NCI-H1417 (cell line): Measurements from ENCODE around the gene CCDC144A.
"Not testable (repeated sequence)": the region's sequence is repeated elsewhere in the genome, so short reads cannot be mapped to it uniquely, and the experiment has no call there.

Source experiments
- DNase-seq, 3 experiments: peaks; one replicate each; lab custom pipeline; 2025; lab: John Stamatoyannopoulos, UW

The CCDC144A gene

GRCh38 chr17:16751224-16751923 is 61.3 kb downstream of the CCDC144A start:
- DNase-seq = peak; percentile 1 to 54 (median 25)

GRCh38 chr17:16751924-16752287 is 61.9 kb downstream of the CCDC144A start:
- peak in 1 of 3 experiments; percentile 11 for DNase-seq

- DNase-seq = not testable (repeated sequence)
Observed at GRCh38 chr17:16757520-16757919, 67.5 kb downstream of the CCDC144A start.

GRCh38 chr17:16758177-16758576 is 68.1 kb downstream of the CCDC144A start:
- DNase-seq = not testable (repeated sequence)

- not testable (repeated sequence) for DNase-seq
Observed at GRCh38 chr17:16768290-16769175, 78.5 kb downstream of the CCDC144A start.

- not testable (repeated sequence) for DNase-seq
Observed at GRCh38 chr17:16772394-16773145, 82.5 kb downstream of the CCDC144A start.

- not testable (repeated sequence) for DNase-seq
Observed at GRCh38 chr17:16773146-16773522, 83.1 kb downstream of the CCDC144A start.

- DNase-seq = not testable (repeated sequence)
Observed at GRCh38 chr17:16787851-16788250, 97.8 kb downstream of the CCDC144A start.

GRCh38 chr17:16788889-16789536 is 99.0 kb downstream of the CCDC144A start:
- DNase-seq = not testable (repeated sequence)

- not testable (repeated sequence) for DNase-seq
Observed at GRCh38 chr17:16789622-16790021, 99.6 kb downstream of the CCDC144A start.

- DNase-seq = not testable (repeated sequence)
Observed at GRCh38 chr17:16790313-16790871, 100.4 kb downstream of the CCDC144A start.

GRCh38 chr17:16794215-16794614 is 104.2 kb downstream of the CCDC144A start:
- DNase-seq = not testable (repeated sequence)

- not testable (repeated sequence) for DNase-seq
Observed at GRCh38 chr17:16795894-16796293, 105.9 kb downstream of the CCDC144A start.

- DNase-seq = not testable (repeated sequence)
Observed at GRCh38 chr17:16804851-16805250, 114.8 kb downstream of the CCDC144A start.

GRCh38 chr17:16806599-16806998 is 116.6 kb downstream of the CCDC144A start:
- DNase-seq = not testable (repeated sequence)

GRCh38 chr17:16807620-16808019 is 117.6 kb downstream of the CCDC144A start:
- DNase-seq = not testable (repeated sequence)

- not testable (repeated sequence) for DNase-seq
Observed at GRCh38 chr17:16810236-16810635, 120.2 kb downstream of the CCDC144A start.

GRCh38 chr17:16812126-16812525 is 122.1 kb downstream of the CCDC144A start:
- DNase-seq = not testable (repeated sequence)

GRCh38 chr17:16814439-16814838 is 124.4 kb downstream of the CCDC144A start:
- DNase-seq = no peak

GRCh38 chr17:16817201-16817600 is 127.2 kb downstream of the CCDC144A start:
- no peak for DNase-seq

- not testable (repeated sequence) for DNase-seq
Observed at GRCh38 chr17:16817940-16818339, 127.9 kb downstream of the CCDC144A start.
